Activated B cell treated with CpG ODN at 0.5 μM for 24 hours (primary cell): ENCODE data around the gene HTR3D. TPM values are rescaled to one million over a fixed set of nuclear protein-coding genes. Genes with fewer than 3 reads are reported as not detected.

Experiments
- ATAC-seq: fragments of 200-7000 bp; cut with Tn5 transposase; one replicate; pipeline ENCODE4 v1.10.0; 2021; ENCODE audit warnings: low read depth, mild to moderate bottlenecking, moderate library complexity
- CTCF ChIA-PET: fragments of 350-600 bp; sonication (Branson Sonifier 250); formaldehyde crosslinking; loops from one replicate; lab custom pipeline; 2021; ENCODE audit warnings: antibody characterized with exemption; lab: Charles Lee
- POLR2A ChIA-PET: fragments of 350-600 bp; sonication (Branson Sonifier 250); formaldehyde crosslinking; loops from one replicate; lab custom pipeline; 2021; ENCODE audit warnings: antibody characterized with exemption; lab: Charles Lee
- DNase-seq: peaks from one replicate; pipeline ENCODE4 v3.0.0; 2022
- H3K27ac Mint-ChIP-seq: one replicate; pipeline ENCODE4 v1.8.0; 2020; ENCODE audit warnings: mixed read lengths
- H3K27me3 Mint-ChIP-seq: one replicate; pipeline ENCODE4 v1.8.0; 2021; ENCODE audit warnings: mixed read lengths
- H3K36me3 Mint-ChIP-seq: one replicate; pipeline ENCODE4 v1.8.0; 2021; ENCODE audit warnings: low read depth, mixed read lengths
- H3K4me1 Mint-ChIP-seq: one replicate; pipeline ENCODE4 v1.8.0; 2021; ENCODE audit warnings: mixed read lengths
- H3K4me3 Mint-ChIP-seq: one replicate; pipeline ENCODE4 v1.8.0; 2020; ENCODE audit warnings: mild to moderate bottlenecking, mixed read lengths
- H3K9me3 Mint-ChIP-seq: one replicate; pipeline ENCODE4 v1.8.0; 2020; ENCODE audit warnings: mixed read lengths
- intact Hi-C: fragments of 100-400 bp; cut with micrococcal nuclease; formaldehyde crosslinking; loops from one replicate; pipeline ENCODE4 v1.15.1; 2024
- total RNA-seq: library from RNA; stranded (reverse); gene quantifications from 2 replicates; pipeline ENCODE4 v1.2.3, GENCODE V29; 2022
- TF ChIP-seq, protein P1 (sequence below): fragments of 200-600 bp; IDR thresholded peaks from one replicate; pipeline ENCODE4 v1.8.0; 2022; ENCODE audit warnings: antibody characterized with exemption, mild to moderate bottlenecking

The HTR3D gene
- total RNA-seq, 1 donor from 2014 or later = not detected

GRCh38 chr3:183987000-183987600, 44.4 kb upstream of the HTR3D start:
- H3K4me1 Mint-ChIP-seq = no peaks in the 10 kb centered on the region
- no peak overlapping the region for H3K4me3 Mint-ChIP-seq
- no peaks in the 10 kb centered on the region for H3K9me3 Mint-ChIP-seq
- DNase-seq (no peak), ATAC-seq (no peak)
- intact Hi-C loops = no loop called here
- no peak overlapping the region for H3K27ac Mint-ChIP-seq
- CTCF ChIA-PET = no interaction called here
- TF ChIP-seq, protein P1, sequence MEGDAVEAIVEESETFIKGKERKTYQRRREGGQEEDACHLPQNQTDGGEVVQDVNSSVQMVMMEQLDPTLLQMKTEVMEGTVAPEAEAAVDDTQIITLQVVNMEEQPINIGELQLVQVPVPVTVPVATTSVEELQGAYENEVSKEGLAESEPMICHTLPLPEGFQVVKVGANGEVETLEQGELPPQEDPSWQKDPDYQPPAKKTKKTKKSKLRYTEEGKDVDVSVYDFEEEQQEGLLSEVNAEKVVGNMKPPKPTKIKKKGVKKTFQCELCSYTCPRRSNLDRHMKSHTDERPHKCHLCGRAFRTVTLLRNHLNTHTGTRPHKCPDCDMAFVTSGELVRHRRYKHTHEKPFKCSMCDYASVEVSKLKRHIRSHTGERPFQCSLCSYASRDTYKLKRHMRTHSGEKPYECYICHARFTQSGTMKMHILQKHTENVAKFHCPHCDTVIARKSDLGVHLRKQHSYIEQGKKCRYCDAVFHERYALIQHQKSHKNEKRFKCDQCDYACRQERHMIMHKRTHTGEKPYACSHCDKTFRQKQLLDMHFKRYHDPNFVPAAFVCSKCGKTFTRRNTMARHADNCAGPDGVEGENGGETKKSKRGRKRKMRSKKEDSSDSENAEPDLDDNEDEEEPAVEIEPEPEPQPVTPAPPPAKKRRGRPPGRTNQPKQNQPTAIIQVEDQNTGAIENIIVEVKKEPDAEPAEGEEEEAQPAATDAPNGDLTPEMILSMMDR = no peak
- H3K27me3 Mint-ChIP-seq = no peaks in the 10 kb centered on the region
- peaks cover 56% of the 10 kb centered on the region for H3K36me3 Mint-ChIP-seq
- POLR2A ChIA-PET = interaction anchor here (0.6 kb wide), 1 partner anchor 40 kb away, joined by 3 read pairs; no protein-coding TSS in a partner anchor

GRCh38 chr3:183988216-183988790, 43.2 kb upstream of the HTR3D start:
- Mint-ChIP-seq H3K27me3 (no peaks in the 10 kb centered on the region), H3K9me3 (no peaks in the 10 kb centered on the region), H3K27ac (no peak overlapping the region), H3K4me3 (no peak overlapping the region), H3K4me1 (no peaks in the 10 kb centered on the region), H3K36me3 (peaks cover 49% of the 10 kb centered on the region)
- ATAC-seq (no peak), DNase-seq (no peak)
- TF ChIP-seq, protein P1 = no peak
- ChIA-PET CTCF (no interaction called here), POLR2A (no interaction called here)
- intact Hi-C loops = no loop called here

- ATAC-seq = no peak
- intact Hi-C loops = no loop called here
- H3K27ac Mint-ChIP-seq = no peak overlapping the region
- peaks cover 24% of the 10 kb centered on the region for H3K36me3 Mint-ChIP-seq
- H3K9me3 Mint-ChIP-seq = no peaks in the 10 kb centered on the region
- H3K27me3 Mint-ChIP-seq = no peaks in the 10 kb centered on the region
- ChIA-PET POLR2A (interaction anchor here (0.5 kb wide), 1 partner anchor 371 kb away, joined by 4 read pairs; no protein-coding TSS in a partner anchor), CTCF (no interaction called here)
- TF ChIP-seq, protein P1 = no peak
- no peaks in the 10 kb centered on the region for H3K4me1 Mint-ChIP-seq
- no peak for DNase-seq
- no peak overlapping the region for H3K4me3 Mint-ChIP-seq
These were observed 40.1 kb upstream of the HTR3D start for GRCh38 chr3:183991403-183991802.

DNA sequence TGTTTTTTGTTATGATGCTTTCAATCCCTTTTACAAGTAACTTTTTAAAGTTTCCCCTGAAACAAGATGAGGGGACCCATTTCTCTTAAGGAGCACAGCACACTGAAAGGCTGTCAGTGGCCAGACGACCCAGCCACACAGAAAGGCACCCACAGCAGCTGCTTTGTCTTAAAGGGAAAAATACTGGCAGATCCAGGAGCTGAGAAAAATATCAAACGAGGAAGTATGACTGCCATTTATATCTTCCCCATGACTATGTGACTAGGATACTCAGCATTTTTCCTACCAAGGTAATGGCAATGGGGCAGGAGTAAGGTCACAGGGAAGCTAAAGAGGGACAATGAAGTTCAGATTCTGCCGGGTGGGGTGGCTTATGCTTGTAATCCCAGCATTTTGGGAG, 29.8 kb upstream of the HTR3D start:
- intact Hi-C loops = no loop called here

GRCh38 chr3:184002469-184002868, 29.1 kb upstream of the HTR3D start:
- H3K4me1 Mint-ChIP-seq = peaks cover 18% of the 10 kb centered on the region
- POLR2A ChIA-PET = no interaction called here
- no peak for DNase-seq
- intact Hi-C loops = no loop called here
- no peak overlapping the region for H3K4me3 Mint-ChIP-seq
- no peak overlapping the region for H3K27ac Mint-ChIP-seq
- H3K27me3 Mint-ChIP-seq = no peaks in the 10 kb centered on the region
- peaks cover 1% of the 10 kb centered on the region for H3K36me3 Mint-ChIP-seq
- ATAC-seq = no peak
- TF ChIP-seq, protein P1 = no peak
- CTCF ChIA-PET = no interaction called here
- no peaks in the 10 kb centered on the region for H3K9me3 Mint-ChIP-seq

More for the DNA sequence above, 29.8 kb upstream of the HTR3D start:
- Mint-ChIP-seq H3K36me3 (peaks cover 1% of the 10 kb centered on the region), H3K9me3 (no peaks in the 10 kb centered on the region), H3K27ac (no peak overlapping the region), H3K4me1 (peaks cover 11% of the 10 kb centered on the region), H3K27me3 (no peaks in the 10 kb centered on the region), H3K4me3 (no peak overlapping the region)
- no peak for DNase-seq
- ChIA-PET CTCF (no interaction called here), POLR2A (no interaction called here)
- TF ChIP-seq, protein P1 = no peak
- ATAC-seq = no peak
